ENCODE data around the gene FYB2.

The FYB2 gene

DNA sequence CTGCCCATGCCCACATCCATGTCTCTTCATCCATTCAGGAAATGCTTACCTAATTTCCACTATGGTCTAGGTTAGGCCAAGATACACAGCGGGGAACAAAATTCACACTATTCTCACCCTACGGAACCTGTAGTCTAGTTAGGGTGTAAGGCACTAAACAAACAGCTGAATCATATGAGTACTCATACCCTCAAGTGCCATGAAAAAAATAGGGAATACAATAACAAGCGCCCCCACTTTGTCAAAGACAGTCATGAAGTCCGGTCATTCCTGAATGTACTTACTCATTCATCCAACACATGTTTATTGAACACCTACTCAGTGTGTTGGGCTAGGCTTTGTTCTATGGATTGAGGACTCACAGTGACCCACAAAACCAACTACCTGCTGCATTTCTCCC is 6.2 kb upstream of the FYB2 start:
- DNase-seq: no peak
- in situ Hi-C loops (cut with HindIII; ENCODE audit: low pct_ligation_motif_present, low sequenced_read_pairs): no loop called here
- Histone ChIP-seq H3K27me3 (replicated peaks) (no peaks in the 10 kb centered on the region), H3K27ac (no peak overlapping the region), H3K36me3 (replicated peaks) (no peaks in the 10 kb centered on the region), H3K4me3 (ENCODE audit: low read depth, low read length) (no peak overlapping the region)
- TF ChIP-seq, protein P1, sequence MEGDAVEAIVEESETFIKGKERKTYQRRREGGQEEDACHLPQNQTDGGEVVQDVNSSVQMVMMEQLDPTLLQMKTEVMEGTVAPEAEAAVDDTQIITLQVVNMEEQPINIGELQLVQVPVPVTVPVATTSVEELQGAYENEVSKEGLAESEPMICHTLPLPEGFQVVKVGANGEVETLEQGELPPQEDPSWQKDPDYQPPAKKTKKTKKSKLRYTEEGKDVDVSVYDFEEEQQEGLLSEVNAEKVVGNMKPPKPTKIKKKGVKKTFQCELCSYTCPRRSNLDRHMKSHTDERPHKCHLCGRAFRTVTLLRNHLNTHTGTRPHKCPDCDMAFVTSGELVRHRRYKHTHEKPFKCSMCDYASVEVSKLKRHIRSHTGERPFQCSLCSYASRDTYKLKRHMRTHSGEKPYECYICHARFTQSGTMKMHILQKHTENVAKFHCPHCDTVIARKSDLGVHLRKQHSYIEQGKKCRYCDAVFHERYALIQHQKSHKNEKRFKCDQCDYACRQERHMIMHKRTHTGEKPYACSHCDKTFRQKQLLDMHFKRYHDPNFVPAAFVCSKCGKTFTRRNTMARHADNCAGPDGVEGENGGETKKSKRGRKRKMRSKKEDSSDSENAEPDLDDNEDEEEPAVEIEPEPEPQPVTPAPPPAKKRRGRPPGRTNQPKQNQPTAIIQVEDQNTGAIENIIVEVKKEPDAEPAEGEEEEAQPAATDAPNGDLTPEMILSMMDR (IDR thresholded peaks at IDR 0.05; ENCODE audit: low read depth, low read length, missing control alignments): no peak

DNA sequence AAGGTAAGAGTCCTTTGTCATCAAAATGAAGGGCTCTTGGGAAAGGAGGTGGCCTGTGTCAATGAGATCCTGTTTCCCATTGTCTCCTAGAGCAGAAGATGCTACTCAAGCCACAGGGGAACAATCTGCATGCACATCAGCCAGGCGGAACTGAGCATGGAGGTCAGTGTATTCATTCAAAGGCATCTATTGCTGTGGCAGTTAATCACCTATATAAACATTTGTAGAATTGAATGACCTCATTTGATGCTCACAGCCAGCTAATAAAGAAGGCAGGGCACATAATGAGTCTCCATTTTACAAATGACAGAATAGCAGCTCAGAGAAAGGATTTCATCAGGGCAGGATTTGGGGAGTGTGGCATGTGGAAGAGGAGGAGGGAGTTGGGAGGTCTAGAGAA is 5.7 kb upstream of the FYB2 start:
- in situ Hi-C loops (cut with HindIII; ENCODE audit: low pct_ligation_motif_present, low sequenced_read_pairs): no loop called here
- H3K36me3 ChIP-seq (replicated peaks): no peaks in the 10 kb centered on the region

DNA sequence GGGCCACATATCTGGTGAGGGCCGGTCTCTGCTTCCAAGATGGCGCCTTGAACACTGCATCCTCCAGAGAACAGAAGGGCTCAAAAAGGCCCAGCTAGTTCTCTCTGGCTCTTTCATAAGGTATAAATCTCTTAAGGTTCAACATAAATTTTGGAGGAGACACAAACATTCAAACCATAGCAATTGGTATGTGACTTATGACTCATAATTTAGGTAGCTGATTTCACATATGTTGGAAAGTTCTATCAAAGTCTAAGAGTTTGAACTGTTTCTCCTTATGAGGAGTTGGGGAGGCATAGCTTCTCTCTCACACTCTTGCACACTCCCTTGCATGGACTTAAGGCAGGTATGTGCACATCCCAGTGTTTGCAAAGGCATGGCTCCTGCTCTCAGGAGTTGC is 5.1 kb upstream of the FYB2 start:
- H3K27ac ChIP-seq: no peak overlapping the region
- H3K27me3 ChIP-seq (replicated peaks): no peaks in the 10 kb centered on the region
- DNase-seq: no peak
- in situ Hi-C loops (cut with HindIII; ENCODE audit: low pct_ligation_motif_present, low sequenced_read_pairs): no loop called here
- TF ChIP-seq, protein P1 (IDR thresholded peaks at IDR 0.05; ENCODE audit: low read depth, low read length, missing control alignments): no peak
- no peaks in the 10 kb centered on the region for H3K36me3 ChIP-seq (replicated peaks)
- no peak overlapping the region for H3K4me3 ChIP-seq (ENCODE audit: low read depth, low read length)

More for the DNA sequence above, 5.7 kb upstream of the FYB2 start:
- TF ChIP-seq, protein P1 (IDR thresholded peaks at IDR 0.05; ENCODE audit: low read depth, low read length, missing control alignments): no peak
- no peak for DNase-seq
- H3K4me3 ChIP-seq (ENCODE audit: low read depth, low read length): no peak overlapping the region
- H3K27ac ChIP-seq: no peak overlapping the region
- H3K27me3 ChIP-seq (replicated peaks): no peaks in the 10 kb centered on the region

DNA sequence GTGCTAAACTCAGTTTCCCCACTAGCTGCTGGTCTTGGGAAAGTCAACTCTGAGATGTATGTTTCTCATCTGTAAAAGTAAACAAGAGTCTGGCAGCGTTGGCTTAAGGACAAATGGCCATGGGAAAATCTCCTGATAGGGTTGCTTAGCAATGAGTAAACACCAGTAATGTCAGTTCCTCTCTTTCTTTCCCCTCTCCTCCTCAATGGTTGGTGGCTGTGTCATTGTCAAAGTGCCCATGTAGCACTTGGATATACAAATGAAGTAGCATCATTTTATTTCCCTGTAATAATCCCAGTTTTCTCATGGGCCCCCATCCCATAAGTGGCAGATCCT is 2.2 kb upstream of the FYB2 start:
- DNase-seq: peak; percentile 51
- H3K4me3 ChIP-seq (ENCODE audit: low read depth, low read length): no peak overlapping the region
- H3K27ac ChIP-seq: no peak overlapping the region
- no peaks in the 10 kb centered on the region for H3K36me3 ChIP-seq (replicated peaks)
- no peaks in the 10 kb centered on the region for H3K27me3 ChIP-seq (replicated peaks)
- TF ChIP-seq, protein P1 (IDR thresholded peaks at IDR 0.05; ENCODE audit: low read depth, low read length, missing control alignments): no peak
- in situ Hi-C loops (cut with HindIII; ENCODE audit: low pct_ligation_motif_present, low sequenced_read_pairs): no loop called here

DNA sequence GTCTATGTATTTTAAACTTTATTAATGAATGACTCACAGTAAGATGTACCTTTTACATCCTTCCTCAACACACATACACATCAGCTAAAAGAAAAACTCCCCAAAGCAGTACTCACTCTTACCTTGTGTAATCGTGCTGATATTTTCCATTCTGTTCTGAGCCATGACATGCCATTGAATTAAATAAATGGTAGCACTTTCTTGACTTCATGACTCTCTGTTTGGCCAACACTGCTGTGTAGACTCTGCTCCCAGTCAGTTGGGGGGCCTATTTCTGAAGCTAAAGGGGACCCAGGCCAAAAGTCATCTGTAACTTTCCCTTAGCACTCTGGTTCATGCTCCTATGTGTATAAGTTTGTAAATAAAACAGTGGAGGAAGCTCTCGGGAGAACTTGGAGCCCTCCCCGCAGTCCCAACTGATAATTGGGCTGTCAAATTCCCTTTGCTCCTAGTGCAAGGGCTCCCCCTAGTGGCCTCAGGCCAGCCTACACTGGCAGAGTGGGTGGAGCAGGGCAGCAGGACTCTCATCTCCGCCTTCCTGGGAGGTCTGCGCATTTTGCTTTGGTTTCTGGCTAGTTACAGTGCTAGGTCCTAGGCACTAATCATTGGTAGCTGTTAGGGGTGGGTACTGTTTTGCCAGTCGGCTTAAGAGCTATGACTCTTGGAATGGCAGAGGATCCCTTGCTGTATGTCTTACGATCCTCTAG is 1.7 kb upstream of the FYB2 start:
- DNase-seq: peak; percentile 79
- H3K27me3 ChIP-seq (replicated peaks): no peaks in the 10 kb centered on the region
- H3K36me3 ChIP-seq (replicated peaks): no peaks in the 10 kb centered on the region
- TF ChIP-seq, protein P1 (IDR thresholded peaks at IDR 0.05; ENCODE audit: low read depth, low read length, missing control alignments): peak; percentile 100
- no peak overlapping the region for H3K4me3 ChIP-seq (ENCODE audit: low read depth, low read length)
- H3K27ac ChIP-seq: no peak overlapping the region
- in situ Hi-C loops (cut with HindIII; ENCODE audit: low pct_ligation_motif_present, low sequenced_read_pairs): no loop called here
